NCI-H187 (cell line): Measurements from ENCODE around the gene GRN.
"Not testable (repeated sequence)": the region's sequence is repeated elsewhere in the genome, so short reads cannot be mapped to it uniquely, and the experiment has no call there.

Source experiments
- DNase-seq, 2 experiments: peaks; one replicate each; lab custom pipeline; 2025; lab: John Stamatoyannopoulos, UW

GRN gene

GRCh38 chr17:44361292-44362260, 16.5 kb downstream of the GRN start:
- no peak for DNase-seq

DNA sequence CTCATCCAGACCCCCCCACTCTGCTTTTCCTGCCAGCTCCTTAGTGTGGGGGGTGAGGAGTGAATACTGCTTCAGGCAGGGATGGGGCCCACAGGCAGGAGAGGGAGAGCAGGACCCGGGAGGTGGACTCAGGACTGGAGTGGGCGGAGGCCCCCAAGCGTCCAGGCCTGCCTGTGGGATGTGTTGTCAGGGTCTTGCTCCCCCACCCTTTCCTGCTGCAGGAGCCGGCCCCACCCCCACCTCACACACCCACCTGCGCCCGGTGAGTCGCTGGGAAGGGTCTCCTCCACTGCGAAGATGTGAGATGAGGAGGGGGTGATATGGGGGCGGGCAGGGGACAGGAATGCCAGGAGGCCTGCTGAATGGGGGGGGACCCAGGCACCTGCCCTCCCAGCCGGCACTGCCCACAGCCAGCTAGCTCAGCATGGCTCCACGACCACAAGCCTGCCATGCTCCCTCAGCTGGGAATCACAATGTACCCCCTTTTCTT, 17.4 kb downstream of the GRN start:
- no peak for DNase-seq

- DNase-seq = no peak
Measured at GRCh38 chr17:44362949-44363612, 18.0 kb downstream of the GRN start.

- DNase-seq = peak in 1 of 2 experiments; percentile 41
Measured at GRCh38 chr17:44363613-44364159, 18.6 kb downstream of the GRN start, which contains the start of gene FAM171A2. FAM171A2 (minus strand) TSS chr17:44363853; CDS start chr17:44363714, 139 bp downstream.

GRCh38 chr17:44365051-44365450, 19.9 kb downstream of the GRN start:
- DNase-seq = not testable (repeated sequence)

DNA sequence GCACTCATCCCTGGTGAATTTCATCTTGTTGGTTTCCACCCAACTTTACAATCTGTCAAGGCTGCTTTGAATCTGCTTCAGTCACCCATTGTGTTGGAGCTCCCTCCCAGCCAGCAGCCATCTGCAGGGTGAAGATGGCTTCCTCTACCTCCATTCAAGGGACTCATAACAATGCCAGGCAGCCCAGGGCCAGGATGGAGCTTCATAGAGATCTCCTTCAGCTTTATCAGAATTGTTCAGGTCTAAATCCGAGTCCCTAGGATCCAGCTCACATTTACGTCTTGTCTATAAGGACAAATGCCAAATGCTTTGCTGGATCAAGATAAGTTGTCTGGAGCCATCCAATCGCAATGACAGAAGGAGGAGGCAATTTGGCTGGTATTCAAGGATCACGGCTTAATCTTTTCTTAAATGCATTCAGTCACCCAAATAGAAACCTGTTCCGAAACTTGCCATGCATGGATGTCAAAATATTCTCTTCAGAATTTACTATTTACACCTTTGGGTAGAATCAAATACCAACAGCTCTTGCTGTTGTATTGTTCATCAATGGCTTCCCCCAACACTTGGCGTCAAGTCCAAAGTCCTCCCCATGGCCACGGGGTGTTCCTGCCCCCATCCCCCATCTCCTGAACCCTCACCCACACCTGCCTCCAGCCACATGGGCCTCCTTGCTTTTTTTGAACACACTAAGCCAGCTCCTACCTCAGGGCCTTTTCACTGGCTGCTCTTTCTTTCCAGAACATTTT, 22.3 kb downstream of the GRN start:
- no peak for DNase-seq

- DNase-seq = not testable (repeated sequence)
Measured at GRCh38 chr17:44368391-44369243, 23.5 kb downstream of the GRN start.

DNA sequence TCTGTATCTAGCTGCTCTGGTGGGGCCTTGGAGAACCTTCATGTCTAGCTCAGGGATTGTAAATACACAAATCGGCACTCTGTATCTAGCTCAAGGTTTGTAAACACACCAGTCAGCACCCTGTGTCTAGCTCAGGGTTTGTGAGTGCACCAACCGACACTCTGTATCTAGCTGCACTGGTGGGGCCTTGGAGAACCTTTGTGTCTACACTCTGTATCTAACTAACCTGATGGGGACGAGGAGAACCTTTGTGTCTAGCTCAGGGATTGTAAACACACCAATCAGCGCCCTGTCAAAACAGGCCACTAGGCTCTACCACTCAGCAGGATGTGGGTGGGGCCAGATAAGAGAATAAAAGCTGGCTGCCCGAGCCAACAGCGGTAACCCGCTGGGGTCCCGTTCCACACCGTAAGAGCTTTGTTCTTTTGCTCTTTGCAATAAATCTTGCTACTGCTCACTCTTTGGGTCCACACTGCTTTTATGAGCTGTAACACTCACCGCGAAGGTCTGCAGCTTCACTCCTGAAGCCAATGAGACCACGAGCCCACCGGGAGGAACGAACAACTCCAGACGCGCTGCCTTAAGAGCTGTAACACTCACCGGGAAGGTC, 24.4 kb downstream of the GRN start:
- DNase-seq = not testable (repeated sequence)

- DNase-seq = no peak
Measured at GRCh38 chr17:44372036-44372435, 26.9 kb downstream of the GRN start.

- DNase-seq = no peak
Measured at GRCh38 chr17:44374306-44375195, 29.4 kb downstream of the GRN start.

DNA sequence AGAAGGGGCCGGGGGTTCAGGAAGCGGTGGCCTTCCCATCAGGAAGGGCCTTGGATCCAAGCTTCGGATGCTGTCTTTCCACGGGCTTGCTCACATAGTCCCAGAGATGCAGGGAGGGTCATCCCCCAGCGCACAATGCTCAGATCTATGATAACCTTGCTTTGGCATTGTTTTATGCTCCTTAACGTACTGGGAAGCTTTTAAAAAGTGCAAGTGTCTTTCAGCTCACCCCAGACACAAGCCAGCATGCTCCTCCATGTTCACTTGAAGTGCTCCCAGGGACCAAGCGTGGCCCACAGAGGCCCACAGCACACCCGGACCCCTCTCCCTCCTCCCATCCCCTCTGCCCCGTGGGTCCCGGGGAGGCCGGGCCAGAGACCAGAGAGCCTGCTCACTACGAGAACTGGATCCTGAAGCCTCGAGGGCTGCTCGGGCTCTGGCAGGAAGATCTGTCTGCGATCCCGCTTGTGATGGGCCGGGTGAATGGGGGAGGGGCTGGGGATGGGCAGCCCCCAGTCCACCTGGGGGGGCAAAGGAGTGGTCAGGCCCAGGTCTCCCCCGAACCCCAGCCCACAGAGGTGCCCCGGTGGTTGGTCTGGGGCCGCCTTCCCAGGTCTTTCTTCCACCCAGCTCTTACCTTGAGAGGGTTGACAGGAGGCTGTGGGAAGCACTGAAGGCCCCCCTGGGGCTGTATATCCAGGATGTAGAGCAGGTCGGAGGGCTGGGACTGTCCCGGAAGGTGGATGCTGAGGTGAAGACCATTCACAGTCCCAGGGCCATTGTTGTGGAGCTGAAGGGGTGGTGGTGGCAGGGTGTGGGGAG, 30.3 kb downstream of the GRN start:
- no peak for DNase-seq

DNA sequence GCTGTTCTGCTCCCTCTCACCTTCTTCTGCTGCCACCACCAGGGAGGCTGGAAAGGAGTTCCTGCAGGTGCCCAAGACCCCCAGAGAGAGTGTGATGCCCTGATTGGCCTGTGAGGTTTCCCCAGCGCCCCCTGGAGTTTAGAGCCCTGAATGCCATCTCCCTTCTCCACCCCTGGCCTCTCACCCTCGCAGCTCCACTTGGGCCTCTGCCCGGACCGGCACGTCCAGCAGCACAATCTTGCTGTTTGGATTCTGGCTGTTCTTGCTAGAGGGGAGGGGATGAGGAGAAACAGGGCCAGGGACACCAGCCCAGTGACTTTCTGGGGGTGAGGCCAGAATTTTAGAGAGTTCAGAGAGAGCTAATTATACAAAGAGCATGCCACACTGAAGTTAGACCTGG, 31.0 kb downstream of the GRN start:
- no peak for DNase-seq

- DNase-seq = no peak
Measured at GRCh38 chr17:44376779-44377178, 31.7 kb downstream of the GRN start.

- no peak for DNase-seq
Measured at GRCh38 chr17:44378171-44378705, 33.1 kb downstream of the GRN start.

DNA sequence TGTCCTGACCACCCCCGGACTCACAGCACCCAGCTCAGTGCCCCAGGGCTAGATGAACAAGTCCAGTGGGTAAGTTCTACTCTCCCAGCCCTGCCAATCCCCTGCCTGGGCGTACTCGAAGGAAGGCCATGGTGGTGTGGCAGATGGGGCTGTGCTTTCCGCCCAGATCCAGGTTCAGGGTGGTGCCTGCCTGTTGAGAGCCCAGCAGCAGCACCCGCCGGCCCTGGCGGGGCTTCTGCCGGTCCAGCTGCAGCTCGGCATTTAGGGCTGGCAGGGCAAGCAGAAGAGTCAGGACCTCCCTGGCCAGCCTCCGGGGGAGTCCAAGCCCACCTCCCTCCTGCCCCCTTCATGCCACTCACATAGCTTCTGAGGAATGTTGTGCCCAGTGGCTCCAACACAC, 34.8 kb downstream of the GRN start:
- DNase-seq = no peak

- no peak for DNase-seq
Measured at GRCh38 chr17:44380767-44381166, 35.7 kb downstream of the GRN start.

- no peak for DNase-seq
Measured at GRCh38 chr17:44381810-44382305, 36.8 kb downstream of the GRN start.

- DNase-seq = no peak
Measured at GRCh38 chr17:44382917-44383316, 37.8 kb downstream of the GRN start.
